ENCODE measurements around the gene KLC3. TPM values are rescaled to one million over a fixed set of nuclear protein-coding genes. Genes with fewer than 3 reads are reported as not detected.

The KLC3 gene
- total RNA-seq, 1 experiment from 2014 or later, result 0.49 TPM

DNA sequence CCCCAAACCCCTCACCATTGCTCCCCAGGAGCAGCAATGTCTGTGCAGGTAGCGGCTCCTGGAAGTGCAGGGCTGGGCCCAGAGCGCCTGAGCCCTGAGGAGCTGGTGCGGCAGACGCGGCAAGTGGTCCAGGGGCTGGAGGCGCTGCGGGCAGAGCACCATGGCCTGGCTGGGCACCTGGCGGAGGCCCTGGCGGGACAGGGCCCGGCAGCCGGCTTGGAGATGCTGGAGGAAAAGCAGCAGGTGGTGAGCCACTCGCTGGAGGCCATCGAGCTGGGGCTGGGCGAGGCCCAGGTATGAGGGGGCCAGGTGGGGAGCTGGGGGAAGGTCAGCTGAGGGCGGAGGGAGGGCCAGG, 4.9 kb downstream of the KLC3 start:
- in situ Hi-C loops (cut with HindIII; ENCODE audit: low pct_unique_long_range_greater_than_20kb, low sequenced_read_pairs) (no loop called here), intact Hi-C loops (cut with micrococcal nuclease; ENCODE audit: unreplicated experiment) (no loop called here)
- DNase-seq (ENCODE audit: low read depth, low spot score) (no peak), ATAC-seq (no peak)
- Histone ChIP-seq H3K27me3 (ENCODE audit: control insufficient read depth, insufficient read depth, low read length) (no peaks in the 10 kb centered on the region), H3K9me3 (ENCODE audit: control insufficient read depth, insufficient read depth, low read depth, low read length) (no peaks in the 10 kb centered on the region), H3K4me1 (ENCODE audit: control insufficient read depth, insufficient read depth, low read length) (no peaks in the 10 kb centered on the region), H3K4me3 (ENCODE audit: low read depth in 2 of 2, low read length in 2 of 2) (no peak overlapping the region), H3K36me3 (ENCODE audit: control insufficient read depth, insufficient read depth, low read length) (peaks cover 2% of the 10 kb centered on the region; the same call in 1 of the 2 replicates), H3K27ac (ENCODE audit: low read length) (no peak overlapping the region)
- BruUV-seq (replicated peaks), result no TSS peak
- ChIA-PET CTCF (no interaction called here), POLR2A (no interaction called here)
- TF ChIP-seq POLR2AphosphoS5 (IDR thresholded peaks at IDR 0.05; ENCODE audit: low read depth, low read length), result no peak
- no peak for TF ChIP-seq SIN3A (IDR thresholded peaks at IDR 0.05; ENCODE audit: borderline replicate concordance, insufficient read depth, low read depth, low read length)
- TF ChIP-seq, protein P1, sequence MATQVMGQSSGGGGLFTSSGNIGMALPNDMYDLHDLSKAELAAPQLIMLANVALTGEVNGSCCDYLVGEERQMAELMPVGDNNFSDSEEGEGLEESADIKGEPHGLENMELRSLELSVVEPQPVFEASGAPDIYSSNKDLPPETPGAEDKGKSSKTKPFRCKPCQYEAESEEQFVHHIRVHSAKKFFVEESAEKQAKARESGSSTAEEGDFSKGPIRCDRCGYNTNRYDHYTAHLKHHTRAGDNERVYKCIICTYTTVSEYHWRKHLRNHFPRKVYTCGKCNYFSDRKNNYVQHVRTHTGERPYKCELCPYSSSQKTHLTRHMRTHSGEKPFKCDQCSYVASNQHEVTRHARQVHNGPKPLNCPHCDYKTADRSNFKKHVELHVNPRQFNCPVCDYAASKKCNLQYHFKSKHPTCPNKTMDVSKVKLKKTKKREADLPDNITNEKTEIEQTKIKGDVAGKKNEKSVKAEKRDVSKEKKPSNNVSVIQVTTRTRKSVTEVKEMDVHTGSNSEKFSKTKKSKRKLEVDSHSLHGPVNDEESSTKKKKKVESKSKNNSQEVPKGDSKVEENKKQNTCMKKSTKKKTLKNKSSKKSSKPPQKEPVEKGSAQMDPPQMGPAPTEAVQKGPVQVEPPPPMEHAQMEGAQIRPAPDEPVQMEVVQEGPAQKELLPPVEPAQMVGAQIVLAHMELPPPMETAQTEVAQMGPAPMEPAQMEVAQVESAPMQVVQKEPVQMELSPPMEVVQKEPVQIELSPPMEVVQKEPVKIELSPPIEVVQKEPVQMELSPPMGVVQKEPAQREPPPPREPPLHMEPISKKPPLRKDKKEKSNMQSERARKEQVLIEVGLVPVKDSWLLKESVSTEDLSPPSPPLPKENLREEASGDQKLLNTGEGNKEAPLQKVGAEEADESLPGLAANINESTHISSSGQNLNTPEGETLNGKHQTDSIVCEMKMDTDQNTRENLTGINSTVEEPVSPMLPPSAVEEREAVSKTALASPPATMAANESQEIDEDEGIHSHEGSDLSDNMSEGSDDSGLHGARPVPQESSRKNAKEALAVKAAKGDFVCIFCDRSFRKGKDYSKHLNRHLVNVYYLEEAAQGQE (IDR thresholded peaks at IDR 0.05; ENCODE audit: insufficient read depth in 1 of 2, low read depth in 2 of 2, low read length in 1 of 2), result no peak
- no peak for TF ChIP-seq TCF7L2 (IDR thresholded peaks at IDR 0.05; ENCODE audit: low read depth, low read length)
- TF ChIP-seq, protein P2, sequence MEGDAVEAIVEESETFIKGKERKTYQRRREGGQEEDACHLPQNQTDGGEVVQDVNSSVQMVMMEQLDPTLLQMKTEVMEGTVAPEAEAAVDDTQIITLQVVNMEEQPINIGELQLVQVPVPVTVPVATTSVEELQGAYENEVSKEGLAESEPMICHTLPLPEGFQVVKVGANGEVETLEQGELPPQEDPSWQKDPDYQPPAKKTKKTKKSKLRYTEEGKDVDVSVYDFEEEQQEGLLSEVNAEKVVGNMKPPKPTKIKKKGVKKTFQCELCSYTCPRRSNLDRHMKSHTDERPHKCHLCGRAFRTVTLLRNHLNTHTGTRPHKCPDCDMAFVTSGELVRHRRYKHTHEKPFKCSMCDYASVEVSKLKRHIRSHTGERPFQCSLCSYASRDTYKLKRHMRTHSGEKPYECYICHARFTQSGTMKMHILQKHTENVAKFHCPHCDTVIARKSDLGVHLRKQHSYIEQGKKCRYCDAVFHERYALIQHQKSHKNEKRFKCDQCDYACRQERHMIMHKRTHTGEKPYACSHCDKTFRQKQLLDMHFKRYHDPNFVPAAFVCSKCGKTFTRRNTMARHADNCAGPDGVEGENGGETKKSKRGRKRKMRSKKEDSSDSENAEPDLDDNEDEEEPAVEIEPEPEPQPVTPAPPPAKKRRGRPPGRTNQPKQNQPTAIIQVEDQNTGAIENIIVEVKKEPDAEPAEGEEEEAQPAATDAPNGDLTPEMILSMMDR (IDR thresholded peaks at IDR 0.05), result no peak

DNA sequence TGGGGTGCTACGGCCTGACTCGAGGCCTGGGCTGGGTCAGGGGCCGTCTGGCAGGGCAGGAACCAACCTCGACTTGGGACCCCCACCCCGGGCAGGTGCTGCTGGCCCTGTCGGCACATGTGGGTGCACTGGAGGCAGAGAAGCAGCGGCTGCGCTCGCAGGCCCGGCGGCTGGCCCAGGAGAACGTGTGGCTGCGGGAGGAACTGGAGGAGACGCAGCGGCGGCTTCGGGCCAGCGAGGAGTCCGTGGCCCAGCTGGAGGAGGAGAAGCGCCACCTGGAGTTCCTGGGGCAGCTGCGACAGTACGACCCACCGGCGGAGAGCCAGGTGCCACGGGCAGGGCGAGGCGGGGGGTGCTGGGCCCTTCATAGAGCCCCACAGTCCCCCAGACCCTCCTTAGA, 5.9 kb downstream of the KLC3 start:
- Histone ChIP-seq H3K4me1 (ENCODE audit: control insufficient read depth, insufficient read depth, low read length) (no peaks in the 10 kb centered on the region), H3K4me3 (ENCODE audit: low read depth in 2 of 2, low read length in 2 of 2) (no peak overlapping the region), H3K36me3 (ENCODE audit: control insufficient read depth, insufficient read depth, low read length) (no peaks in the 10 kb centered on the region), H3K27ac (ENCODE audit: low read length) (no peak overlapping the region), H3K27me3 (ENCODE audit: control insufficient read depth, insufficient read depth, low read length) (no peaks in the 10 kb centered on the region), H3K9me3 (ENCODE audit: control insufficient read depth, insufficient read depth, low read depth, low read length) (no peaks in the 10 kb centered on the region)
- TF ChIP-seq, protein P2 (IDR thresholded peaks at IDR 0.05), result no peak
- no peak for TF ChIP-seq SIN3A (IDR thresholded peaks at IDR 0.05; ENCODE audit: borderline replicate concordance, insufficient read depth, low read depth, low read length)
- TF ChIP-seq POLR2AphosphoS5 (IDR thresholded peaks at IDR 0.05; ENCODE audit: low read depth, low read length), result no peak
- no peak for TF ChIP-seq TCF7L2 (IDR thresholded peaks at IDR 0.05; ENCODE audit: low read depth, low read length)
- TF ChIP-seq, protein P1 (IDR thresholded peaks at IDR 0.05; ENCODE audit: insufficient read depth in 1 of 2, low read depth in 2 of 2, low read length in 1 of 2), result no peak
- ChIA-PET CTCF (no interaction called here), POLR2A (no interaction called here)
- intact Hi-C loops (cut with micrococcal nuclease; ENCODE audit: unreplicated experiment) (no loop called here), in situ Hi-C loops (cut with HindIII; ENCODE audit: low pct_unique_long_range_greater_than_20kb, low sequenced_read_pairs) (no loop called here)
- DNase-seq (ENCODE audit: low read depth, low spot score) (no peak), ATAC-seq (no peak)
- BruUV-seq (replicated peaks), result no TSS peak

All from Panc1 (cell line).